OCI-LY7 (cell line): ENCODE results near the gene ALLC.

ENCODE experiments used
- CTCF ChIP-seq: fragments of 200-600 bp; sonication (generic); conservative IDR thresholded peaks from 2 replicates; pipeline ENCODE4 v1.5.1; 2014; ENCODE audit warnings: mild to moderate bottlenecking, antibody characterized with exemption, low read length, moderate library complexity, mixed read lengths
- EZH2phosphoT487 ChIP-seq: fragments of 200-600 bp; sonication (generic); IDR thresholded peaks from 2 replicates; pipeline ENCODE4 v1.6.1; 2018; ENCODE audit warnings: low read depth, borderline replicate concordance, mild to moderate bottlenecking, mixed run types, antibody characterized with exemption, low read length, moderate library complexity, mixed read lengths

- TF ChIP-seq CTCF (no peak), EZH2phosphoT487 (no peak)
These were observed 48.9 kb downstream of the ALLC start for GRCh38 chr2:3706892-3707291.
